ENCODE data around the gene SPAG9.

Gene SPAG9

GRCh38 chr17:50995668-50996067 lies 125.0 kb downstream of the SPAG9 start:
- DNase-seq (ENCODE audit: insufficient read length, low spot score) (no peak), FAIRE-seq (no peak)

DNA sequence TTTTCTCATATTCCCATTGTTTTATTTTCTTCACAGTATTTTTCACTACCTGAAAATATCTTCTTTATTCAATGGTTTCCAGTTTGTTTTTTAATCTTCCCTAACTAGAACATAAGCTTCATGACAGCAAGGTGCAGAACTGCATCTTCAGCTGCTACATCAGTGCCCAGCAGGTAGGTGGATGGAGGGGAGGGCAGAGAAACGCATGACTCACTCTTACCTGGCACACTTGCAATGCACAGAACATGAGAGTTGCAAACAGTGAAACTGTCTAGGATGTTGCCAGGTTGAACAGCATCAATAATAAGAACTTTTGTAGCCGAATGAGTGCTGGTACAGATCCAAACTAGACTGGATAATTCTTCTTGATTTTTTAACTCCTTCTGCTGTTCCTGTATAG lies 127.1 kb downstream of the SPAG9 start:
- DNase-seq (ENCODE audit: insufficient read length, low spot score) (no peak), FAIRE-seq (no peak)

DNA sequence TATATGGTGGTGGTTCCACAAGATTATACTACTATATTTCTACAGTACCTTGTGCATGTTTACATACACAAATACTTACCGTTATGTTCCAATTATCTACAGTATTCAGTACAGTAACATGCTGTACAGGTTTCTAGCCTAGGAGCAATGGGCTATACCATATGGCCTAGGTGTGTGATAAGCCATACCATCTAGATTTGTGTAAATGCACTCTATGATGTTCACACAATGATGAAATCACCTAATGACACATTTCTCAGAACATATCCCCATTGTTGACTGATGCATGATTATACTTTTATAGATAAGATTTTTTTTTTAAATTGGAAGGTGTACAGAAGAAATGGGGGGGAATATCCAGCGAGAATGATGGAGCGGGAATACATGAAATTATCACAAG lies 131.5 kb downstream of the SPAG9 start:
- FAIRE-seq (no peak), DNase-seq (ENCODE audit: insufficient read length, low spot score) (no peak)

DNA sequence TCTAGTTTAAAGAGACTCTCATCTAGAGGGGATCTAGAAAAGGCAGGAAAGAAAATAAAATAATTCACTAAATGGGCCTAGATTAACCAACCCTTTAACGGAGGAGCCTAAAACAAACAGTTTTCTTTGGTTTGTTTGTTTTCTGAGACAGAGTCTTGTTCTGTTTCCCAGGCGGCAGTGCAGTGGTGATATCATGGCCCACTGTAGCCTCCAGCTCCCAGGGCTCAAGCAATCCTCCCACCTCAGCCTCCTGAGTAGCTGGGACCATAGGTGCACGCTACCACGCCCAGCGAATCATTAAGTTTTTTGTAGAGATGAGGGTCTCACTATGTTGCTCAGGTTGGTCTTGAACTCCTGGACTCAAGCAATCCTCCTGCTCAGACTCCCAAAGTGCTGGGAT lies 132.2 kb downstream of the SPAG9 start:
- FAIRE-seq (no peak), DNase-seq (ENCODE audit: insufficient read length, low spot score) (no peak)

GRCh38 chr17:50986989-50987660 lies 133.5 kb downstream of the SPAG9 start:
- no peak for FAIRE-seq
- DNase-seq (ENCODE audit: insufficient read length, low spot score) = peak; percentile 30

DNA sequence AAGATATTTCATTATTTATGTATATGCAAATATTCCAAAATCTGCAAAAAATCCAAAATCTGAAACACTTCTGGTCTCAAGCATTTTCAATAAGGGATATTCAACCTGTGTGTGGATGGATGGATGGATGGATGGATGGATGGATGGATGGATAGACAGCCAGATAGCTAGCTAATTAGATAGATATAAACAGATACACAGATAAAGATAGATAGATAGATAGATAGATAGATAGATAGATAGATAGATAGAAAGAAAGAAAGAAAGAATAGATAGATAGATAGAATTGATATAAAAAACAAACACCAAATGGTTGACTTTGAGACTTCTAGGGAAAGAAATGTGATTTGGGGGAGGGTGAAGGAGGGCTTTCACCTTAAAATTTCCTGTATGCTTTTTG lies 139.4 kb downstream of the SPAG9 start:
- DNase-seq (ENCODE audit: insufficient read length, low spot score) (no peak), FAIRE-seq (no peak)

- no peak for DNase-seq (ENCODE audit: insufficient read length, low spot score)
Measured at GRCh38 chr17:50979524-50979927, 141.1 kb downstream of the SPAG9 start.

GRCh38 chr17:50977487-50978159 lies 143.0 kb downstream of the SPAG9 start:
- DNase-seq (ENCODE audit: insufficient read length, low spot score) = no peak
- FAIRE-seq = no peak

More at GRCh38 chr17:50979524-50979927, 141.1 kb downstream of the SPAG9 start:
- no peak for FAIRE-seq

DNA sequence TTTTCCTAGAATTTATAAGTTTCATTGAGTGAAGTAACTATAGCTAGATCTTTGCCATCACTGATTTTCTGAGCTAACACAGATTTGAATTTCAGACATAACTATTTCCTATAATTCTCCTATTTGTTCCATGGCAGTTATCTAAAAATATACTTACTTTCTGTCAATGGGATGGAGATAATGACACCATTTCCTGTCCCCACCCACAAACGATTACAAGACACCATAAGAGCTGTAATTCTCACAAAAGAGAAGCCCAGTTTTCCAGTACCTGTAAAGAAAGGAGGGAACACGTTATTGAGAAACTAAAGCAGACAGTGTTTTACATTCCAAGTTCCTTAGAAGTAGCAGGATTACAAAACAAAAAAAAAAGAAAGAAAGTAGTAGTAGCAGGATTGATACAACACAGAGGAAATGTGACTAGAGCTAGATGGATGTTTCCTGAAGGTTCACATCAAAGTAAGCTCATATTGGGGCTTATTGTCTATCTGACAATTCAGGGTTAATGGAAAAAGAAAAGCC lies 143.7 kb downstream of the SPAG9 start:
- no peak for DNase-seq (ENCODE audit: insufficient read length, low spot score)

GRCh38 chr17:50973557-50974494 lies 146.8 kb downstream of the SPAG9 start:
- FAIRE-seq (no peak), DNase-seq (ENCODE audit: insufficient read length, low spot score) (no peak)

More for the DNA sequence above, 143.7 kb downstream of the SPAG9 start:
- no peak for FAIRE-seq

DNA sequence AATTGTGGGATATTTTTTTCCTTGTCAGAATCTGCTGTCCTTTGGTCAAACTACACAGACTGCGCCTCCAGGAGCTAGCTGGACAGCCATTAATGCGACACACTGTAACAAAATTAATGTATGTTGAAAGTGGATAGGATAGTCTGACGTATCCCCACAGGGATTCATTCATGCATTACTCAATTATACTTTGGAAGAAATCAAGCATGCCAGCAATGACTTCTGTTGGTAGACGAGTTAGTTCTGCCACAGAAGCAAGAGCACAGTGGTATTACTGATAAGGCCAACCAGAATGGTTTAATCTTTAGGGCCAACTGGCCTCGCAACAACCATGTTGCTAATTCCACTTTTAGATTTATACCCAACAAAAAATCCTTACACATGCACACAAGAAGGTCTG lies 148.1 kb downstream of the SPAG9 start:
- peak; percentile 59 for FAIRE-seq
- no peak for DNase-seq (ENCODE audit: insufficient read length, low spot score)

DNA sequence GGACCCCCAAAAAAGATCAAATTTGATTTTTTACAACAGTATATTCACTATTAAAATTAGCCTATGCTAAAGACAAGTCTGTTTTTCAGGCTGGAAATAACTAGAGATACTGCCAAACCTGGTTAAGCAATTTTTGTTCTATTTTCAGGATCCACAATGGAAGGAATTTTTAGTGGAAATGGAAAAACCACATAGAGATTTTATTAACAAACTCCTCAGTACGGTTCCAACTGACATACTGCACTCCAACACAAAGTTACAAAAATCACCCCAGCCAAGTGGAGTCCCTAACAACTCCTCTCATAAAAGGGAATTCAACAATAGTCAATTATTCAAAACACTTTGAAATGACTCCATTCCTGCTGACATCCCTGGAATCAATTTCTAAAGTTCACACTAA lies 152.9 kb downstream of the SPAG9 start:
- FAIRE-seq (no peak), DNase-seq (ENCODE audit: insufficient read length, low spot score) (no peak)

DNA sequence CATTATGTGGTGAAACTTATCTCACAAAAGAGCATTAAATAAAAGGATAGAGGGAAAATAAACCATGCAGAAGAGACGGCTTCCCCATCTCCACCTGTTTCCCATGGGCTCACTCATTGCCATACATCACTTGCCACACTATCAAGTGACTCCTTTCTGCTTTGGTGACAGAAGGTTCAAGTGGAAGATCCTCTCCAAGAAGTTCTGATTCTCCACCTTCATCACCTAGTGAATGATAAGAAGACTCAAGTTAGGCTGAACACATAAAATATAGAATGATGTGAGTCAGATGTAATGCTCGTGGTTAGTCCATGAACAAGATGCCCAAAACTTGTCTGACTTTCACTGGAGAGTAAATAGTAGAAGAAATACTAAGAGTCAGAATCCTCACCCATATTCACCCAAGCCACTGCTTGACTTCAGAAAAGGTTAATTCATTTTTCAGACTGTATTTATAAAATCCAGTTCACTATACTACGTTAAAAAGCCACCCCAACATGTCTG lies 154.5 kb downstream of the SPAG9 start:
- FAIRE-seq = peak; percentile 55
- no peak for DNase-seq (ENCODE audit: insufficient read length, low spot score)

GRCh38 chr17:50963139-50963538 lies 157.5 kb downstream of the SPAG9 start:
- DNase-seq (ENCODE audit: insufficient read length, low spot score) = no peak
- no peak for FAIRE-seq

- FAIRE-seq = no peak
- no peak for DNase-seq (ENCODE audit: insufficient read length, low spot score)
Measured at GRCh38 chr17:50961282-50962220, 159.1 kb downstream of the SPAG9 start.

GRCh38 chr17:50959341-50959740 lies 161.3 kb downstream of the SPAG9 start:
- DNase-seq (ENCODE audit: insufficient read length, low spot score) (no peak), FAIRE-seq (no peak)

- peak; percentile 57 for FAIRE-seq
- DNase-seq (ENCODE audit: insufficient read length, low spot score) = no peak
Measured at GRCh38 chr17:50957600-50958575, 162.8 kb downstream of the SPAG9 start.

DNA sequence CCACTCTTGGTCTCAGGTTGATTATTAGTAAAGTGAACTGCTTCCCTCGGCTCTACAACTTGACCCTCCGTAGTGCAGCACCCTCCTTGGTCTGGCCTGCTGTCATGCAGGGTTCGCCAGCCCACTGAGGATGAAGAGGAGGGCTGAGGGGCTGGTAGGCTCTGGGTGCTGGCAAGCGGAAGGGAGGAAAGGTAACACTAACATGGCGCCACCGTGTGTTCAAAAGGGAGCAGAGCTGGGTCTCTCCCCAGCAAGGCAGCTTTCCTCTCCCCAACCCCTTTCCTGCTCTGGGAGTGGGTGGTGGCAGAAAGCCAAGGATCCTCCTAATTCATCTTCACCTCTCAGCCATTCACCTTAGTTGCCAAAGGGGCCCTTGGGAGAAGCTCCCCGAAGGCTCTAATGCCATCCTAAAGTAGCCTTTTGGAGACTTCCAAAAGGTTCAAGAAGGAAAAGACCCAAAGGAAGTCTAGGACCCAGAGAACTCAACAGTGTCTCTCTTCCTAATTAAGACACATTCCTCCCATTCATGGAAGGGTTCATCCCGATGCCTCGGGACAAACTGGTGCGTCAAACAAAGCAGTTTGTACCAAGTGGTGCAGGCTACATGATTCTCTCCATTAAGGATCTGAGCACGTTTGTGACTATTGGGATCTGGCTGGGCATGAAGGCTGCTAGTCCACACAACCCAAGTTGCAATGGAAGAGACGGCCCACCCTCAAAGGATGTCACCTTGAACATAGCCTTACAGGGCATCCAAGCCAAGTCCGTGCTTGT lies 163.7 kb downstream of the SPAG9 start:
- peak; percentile 90 for FAIRE-seq
- peak; percentile 72 for DNase-seq (ENCODE audit: insufficient read length, low spot score)

All from HTR-8/SVneo (cell line).